K562 (cell line): ENCODE results near the gene SPRED2. TPM values are rescaled to one million over a fixed set of nuclear protein-coding genes. Genes with fewer than 3 reads are reported as not detected.

Experiments used
- ATAC-seq: fragments of 200-7000 bp; cut with Tn5 transposase; 3 replicates; pipeline ENCODE4 v1.9.1; 2020; ENCODE audit warnings: moderate library complexity
- BruUV-seq: library from RNA; stranded (reverse); fragments of 400-500 nt; replicated peaks from 2 replicates; lab custom pipeline; 2021; lab: Mats Ljungman, UMichigan
- CTCF ChIA-PET: fragments of 300-600 bp; formaldehyde crosslinking; extraction: SDS; loops from one replicate; lab custom pipeline; 2021; ENCODE audit warnings: low intra/inter-chr PET ratio; lab: Yijun Ruan, JAX
- POLR2A ChIA-PET: fragments of 300-600, 350-650 bp; sonication (Branson Sonifier 250); formaldehyde crosslinking; extraction: SDS; loops from one replicate; lab custom pipeline; 2021; ENCODE audit warnings: antibody characterized with exemption, inconsistent platforms; lab: Yijun Ruan, JAX
- DNase-seq, 4 experiments: peaks; one replicate each; pipeline versions ENCODE4 v3.0.0 to v3.0.0-alpha.2; 2011 to 2018; ENCODE audit warnings: low spot score in 3 of 4, mixed read lengths in 3 of 4; ENCODE audit errors: extremely low read depth in 1 of 4
- FAIRE-seq: peaks from 2 replicates; lab custom pipeline; 2011; peaks lifted over from hg19 to GRCh38; lab: Jason Lieb, UNC
- H2AFZ ChIP-seq: 2 replicates; pipeline ENCODE4 v1.6.0; 2011; ENCODE audit warnings: low read depth, low read length, control low read depth, inconsistent platforms
- H3K27ac ChIP-seq: fragments of 200-600 bp; 3 replicates; pipeline ENCODE4 v1.8.0; 2011; ENCODE audit warnings: low read depth, mild to moderate bottlenecking, control low read depth, inconsistent platforms, low read length, moderate library complexity, mixed read lengths; ENCODE audit errors: extremely low read depth
- H3K27me3 ChIP-seq, 2 experiments: fragments of 300-600 bp in 1 of 2; 2 replicates in 1 of 2; 3 replicates in 1 of 2; pipeline versions ENCODE4 v1.6.0 to v1.8.0; 2011; ENCODE audit warnings: inconsistent platforms in 2 of 2, low read length in 2 of 2, mild to moderate bottlenecking in 1 of 2, mixed read lengths in 1 of 2, moderate library complexity in 1 of 2; ENCODE audit not compliant: control insufficient read depth in 2 of 2, insufficient read depth in 2 of 2
- H3K36me3 ChIP-seq: fragments of 300-600 bp; 3 replicates; pipeline ENCODE4 v1.8.0; 2011; ENCODE audit warnings: mild to moderate bottlenecking, low read length, inconsistent platforms; ENCODE audit not compliant: control insufficient read depth, insufficient read depth
- H3K4me1 ChIP-seq, 2 experiments: fragments of 200-600 bp in 1 of 2; replicated peaks in 1 of 2; 2 replicates in 1 of 2; 3 replicates in 1 of 2; pipeline versions ENCODE4 v1.5.1 to v1.8.0; 2011; ENCODE audit warnings: inconsistent platforms in 2 of 2, low read length in 2 of 2, mild to moderate bottlenecking in 1 of 2, mixed read lengths in 1 of 2, moderate library complexity in 1 of 2; ENCODE audit not compliant: control insufficient read depth in 2 of 2, insufficient read depth in 2 of 2
- H3K4me2 ChIP-seq: 2 replicates; pipeline ENCODE4 v1.6.1; 2011; ENCODE audit warnings: low read length, control low read depth, inconsistent platforms, mixed read lengths; ENCODE audit not compliant: insufficient read depth
- H3K4me3 ChIP-seq: fragments of 200-600 bp; sonication (generic), shearing (Covaris generic); 2 replicates; pipeline ENCODE4 v1.5.1; 2016; ENCODE audit warnings: control low read depth, inconsistent platforms
- H3K79me2 ChIP-seq: fragments of 200-600 bp; 3 replicates; pipeline ENCODE4 v1.8.0; 2011; ENCODE audit warnings: low read length, inconsistent platforms; ENCODE audit not compliant: control insufficient read depth, insufficient read depth
- H3K9ac ChIP-seq, 2 experiments: 2 replicates each; pipeline versions ENCODE4 v1.6.0 to v1.6.1; 2011; ENCODE audit warnings: low read depth in 2 of 2, low read length in 2 of 2, control low read depth in 1 of 2, inconsistent platforms in 1 of 2, mild to moderate bottlenecking in 1 of 2, mixed read lengths in 1 of 2; ENCODE audit not compliant: insufficient read depth in 1 of 2
- H3K9me1 ChIP-seq: one replicate; pipeline ENCODE4 v1.6.0; 2011; ENCODE audit warnings: inconsistent platforms, mild to moderate bottlenecking, low read length, moderate library complexity; ENCODE audit not compliant: control insufficient read depth, insufficient read depth
- H3K9me3 ChIP-seq: replicated peaks from 2 replicates; pipeline ENCODE4 v1.5.1; 2011; ENCODE audit warnings: low read depth, low read length, inconsistent platforms; ENCODE audit not compliant: control insufficient read depth, insufficient read depth
- H4K20me1 ChIP-seq: replicated peaks from 2 replicates; pipeline ENCODE4 v1.6.1; 2011; ENCODE audit warnings: low read length, inconsistent platforms, mixed read lengths; ENCODE audit not compliant: control insufficient read depth, insufficient read depth
- HSF4 ChIP-seq: fragments of 250-450 bp; sonication (Bioruptor Pico); IDR thresholded peaks from 2 replicates; pipeline ENCODE4 v2.1.2; 2022; ENCODE audit warnings: mild to moderate bottlenecking, moderate library complexity, borderline replicate concordance
- MEIS2 ChIP-seq: fragments of 450-650 bp; IDR thresholded peaks from 2 replicates; pipeline ENCODE4 v1.6.1; 2014; ENCODE audit warnings: mild to moderate bottlenecking; ENCODE audit not compliant: partially characterized antibody
- POLR2AphosphoS5 ChIP-seq: IDR thresholded peaks from 2 replicates; pipeline ENCODE4 v1.6.1; 2011; ENCODE audit warnings: mild to moderate bottlenecking, low read depth, low read length, moderate library complexity; ENCODE audit not compliant: control insufficient read depth, insufficient read depth
- SAFB ChIP-seq: fragments of 200-400 bp; formaldehyde crosslinking; IDR thresholded peaks from 2 replicates; pipeline ENCODE4 v1.6.1; 2017; ENCODE audit warnings: low read depth, low read length, borderline replicate concordance
- ZFP30 ChIP-seq: fragments of 250-450 bp; sonication (Bioruptor Pico); IDR thresholded peaks from 2 replicates; pipeline ENCODE4 v1.8.0; 2022; ENCODE audit warnings: moderate library complexity, mild to moderate bottlenecking, inconsistent platforms, borderline replicate concordance
- ZNF175 ChIP-seq: fragments of 200-800 bp; sonication (Bioruptor generic); IDR thresholded peaks from 2 replicates; pipeline ENCODE4 v1.6.1; 2016; ENCODE audit warnings: low read depth, mild to moderate bottlenecking, missing genetic modification characterization, missing compliant biosample characterization
- WGBS: fragments of 100-300 bp; shearing (Covaris generic); methylation state at CpG from one replicate; pipeline ENCODE4 v1.1.6; 2016; ENCODE audit warnings: low coverage, mixed read lengths; ENCODE audit not compliant: insufficient coverage; ENCODE audit errors: missing lambda C conversion rate; 5-methylcytosine and 5-hydroxymethylcytosine counted together
- in situ Hi-C: fragments of 300-500 bp; cut with MboI; formaldehyde crosslinking; loops from 4 replicates; pipeline ENCODE4 v1.15.0; 2018; ENCODE audit warnings: inconsistent platforms, mixed read lengths
- intact Hi-C: fragments of 100-400 bp; cut with micrococcal nuclease; formaldehyde crosslinking; loops from 2 replicates; pipeline ENCODE4 v1.14.2; 2022
- polyA plus RNA-seq, 8 experiments: library from polyadenylated mRNA; depleted of rRNA in 4 of 8; stranded (reverse) in 5 of 8; unstranded in 3 of 8; fragments of >200 nt; fragmentation: Nextera tagmentation in 2 of 8; fragmentation: Illumina TruSeq in 1 of 8; extraction: Ambion mirVana in 2 of 8; extraction: Trizol in 1 of 8; gene quantifications; 2 replicates each; pipeline versions ENCODE4 v1.2.1 to v1.2.3, GENCODE V29; 2011 to 2014; ENCODE audit warnings: inconsistent platforms in 1 of 8, missing spikeins in 1 of 8
- total RNA-seq, 7 experiments: library from RNA; depleted of rRNA in 6 of 7; stranded (reverse); fragments of >200 nt in 6 of 7; fragmentation: Illumina TruSeq in 2 of 7; extraction: Trizol in 2 of 7; gene quantifications; 2 replicates each; pipeline versions ENCODE4 v1.2.1 to v1.2.3, GENCODE V29; 2011 to 2021; ENCODE audit warnings: low replicate concordance in 1 of 7
- TF ChIP-seq, protein P1 (sequence below): fragments of 200-800 bp; sonication (Bioruptor generic); IDR thresholded peaks from 2 replicates; pipeline ENCODE4 v1.6.1; 2017; ENCODE audit warnings: missing genetic modification characterization, missing compliant biosample characterization

SPRED2 gene
- total and polyA plus RNA-seq, 9 of the 15 experiments (the other 6 are each of a cell fraction or from before 2014, with no cell fraction given), result 4.6 to 50.8 (median 14.1) TPM

DNA sequence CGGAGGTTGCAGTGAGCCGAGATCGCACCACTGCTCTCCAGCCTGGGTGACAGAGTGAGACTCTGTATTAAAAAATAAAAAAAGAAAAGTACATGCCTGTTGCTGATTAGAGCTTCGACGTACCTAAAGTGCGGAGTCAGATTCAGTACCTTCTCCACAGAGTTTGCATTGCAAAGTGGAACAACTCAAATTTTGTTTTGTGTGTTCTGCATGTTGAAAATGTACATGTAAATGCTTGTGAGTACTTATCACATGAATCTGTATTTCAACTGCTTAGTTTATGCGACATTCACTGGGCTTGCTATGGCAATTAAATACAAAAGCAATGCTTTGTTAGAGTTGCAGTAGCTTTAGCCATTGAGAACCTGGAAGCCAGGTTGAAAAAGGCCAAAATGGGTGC, 168.4 kb downstream of the SPRED2 start:
- POLR2A ChIA-PET, result interaction anchor here (0.6 to 0.7 kb wide), 2 partner anchors 25 to 310 kb away, joined by 3 to 4 read pairs; no protein-coding TSS in a partner anchor
- H3K9ac ChIP-seq, result no peak overlapping the region
- no peak for FAIRE-seq

More for the DNA sequence above, 168.4 kb downstream of the SPRED2 start:
- CTCF ChIA-PET, result interaction anchor here (2.0 to 2.3 kb wide), 2 partner anchors 289 to 309 kb away, joined by 12 to 15 read pairs; no protein-coding TSS in a partner anchor
- no peak overlapping the region for H3K4me3 ChIP-seq
- no peak overlapping the region for H3K4me2 ChIP-seq
- no peaks in the 10 kb centered on the region for H3K27me3 ChIP-seq
- WGBS, result 91% methylated on average over 6 of the region's 7 CpGs
- H3K27ac ChIP-seq, result no peak overlapping the region
- H3K4me1 ChIP-seq, result no peaks in the 10 kb centered on the region; a peak in 1 of 5 replicates
- ATAC-seq, result no peak
- no peaks in the 10 kb centered on the region for H3K9me3 ChIP-seq
- no peaks in the 10 kb centered on the region; the same call in 1 of the 2 replicates for H4K20me1 ChIP-seq
- H3K36me3 ChIP-seq, result peaks cover 85% of the 10 kb centered on the region
- DNase-seq, result no peak
- H2AFZ ChIP-seq, result no peak overlapping the region
- TF ChIP-seq, protein P1, sequence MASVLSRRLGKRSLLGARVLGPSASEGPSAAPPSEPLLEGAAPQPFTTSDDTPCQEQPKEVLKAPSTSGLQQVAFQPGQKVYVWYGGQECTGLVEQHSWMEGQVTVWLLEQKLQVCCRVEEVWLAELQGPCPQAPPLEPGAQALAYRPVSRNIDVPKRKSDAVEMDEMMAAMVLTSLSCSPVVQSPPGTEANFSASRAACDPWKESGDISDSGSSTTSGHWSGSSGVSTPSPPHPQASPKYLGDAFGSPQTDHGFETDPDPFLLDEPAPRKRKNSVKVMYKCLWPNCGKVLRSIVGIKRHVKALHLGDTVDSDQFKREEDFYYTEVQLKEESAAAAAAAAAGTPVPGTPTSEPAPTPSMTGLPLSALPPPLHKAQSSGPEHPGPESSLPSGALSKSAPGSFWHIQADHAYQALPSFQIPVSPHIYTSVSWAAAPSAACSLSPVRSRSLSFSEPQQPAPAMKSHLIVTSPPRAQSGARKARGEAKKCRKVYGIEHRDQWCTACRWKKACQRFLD, result no peak
- TF ChIP-seq SAFB, result no peak
- no peak for TF ChIP-seq ZNF175 (CRISPR knock-in tag)
- TF ChIP-seq ZFP30 (CRISPR knock-in tag), result no peak
- TF ChIP-seq MEIS2, result no peak
- no peak for TF ChIP-seq POLR2AphosphoS5
- no peak for TF ChIP-seq HSF4 (CRISPR knock-in tag)
- in situ Hi-C loops, result loop anchor here (5.0 kb wide), 1 partner anchor 283 kb away; no protein-coding TSS in a partner anchor
- no TSS peak for BruUV-seq
- H3K79me2 ChIP-seq, result peaks cover 19% of the 10 kb centered on the region; the same call in 1 of the 3 replicates
- intact Hi-C loops, result loop anchor here (2.0 kb wide), 1 partner anchor 171 kb away; no protein-coding TSS in a partner anchor
- no peaks in the 10 kb centered on the region for H3K9me1 ChIP-seq
